ENCODE results near the gene RALY.

The RALY gene

DNA sequence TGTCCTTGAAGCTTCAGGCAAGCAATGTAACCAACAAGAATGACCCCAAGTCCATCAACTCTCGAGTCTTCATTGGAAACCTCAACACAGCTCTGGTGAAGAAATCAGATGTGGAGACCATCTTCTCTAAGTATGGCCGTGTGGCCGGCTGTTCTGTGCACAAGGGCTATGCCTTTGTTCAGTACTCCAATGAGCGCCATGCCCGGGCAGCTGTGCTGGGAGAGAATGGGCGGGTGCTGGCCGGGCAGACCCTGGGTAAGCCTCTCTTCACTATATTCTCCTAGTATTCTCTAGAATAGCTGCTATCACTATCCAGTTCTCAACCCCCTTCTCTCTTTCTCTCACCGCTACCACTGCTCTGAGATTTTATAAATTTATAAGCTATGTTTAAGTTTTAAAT, 78.4 kb downstream of the RALY start:
- H3K27ac ChIP-seq: no peak overlapping the region
- TF ChIP-seq, protein P1, sequence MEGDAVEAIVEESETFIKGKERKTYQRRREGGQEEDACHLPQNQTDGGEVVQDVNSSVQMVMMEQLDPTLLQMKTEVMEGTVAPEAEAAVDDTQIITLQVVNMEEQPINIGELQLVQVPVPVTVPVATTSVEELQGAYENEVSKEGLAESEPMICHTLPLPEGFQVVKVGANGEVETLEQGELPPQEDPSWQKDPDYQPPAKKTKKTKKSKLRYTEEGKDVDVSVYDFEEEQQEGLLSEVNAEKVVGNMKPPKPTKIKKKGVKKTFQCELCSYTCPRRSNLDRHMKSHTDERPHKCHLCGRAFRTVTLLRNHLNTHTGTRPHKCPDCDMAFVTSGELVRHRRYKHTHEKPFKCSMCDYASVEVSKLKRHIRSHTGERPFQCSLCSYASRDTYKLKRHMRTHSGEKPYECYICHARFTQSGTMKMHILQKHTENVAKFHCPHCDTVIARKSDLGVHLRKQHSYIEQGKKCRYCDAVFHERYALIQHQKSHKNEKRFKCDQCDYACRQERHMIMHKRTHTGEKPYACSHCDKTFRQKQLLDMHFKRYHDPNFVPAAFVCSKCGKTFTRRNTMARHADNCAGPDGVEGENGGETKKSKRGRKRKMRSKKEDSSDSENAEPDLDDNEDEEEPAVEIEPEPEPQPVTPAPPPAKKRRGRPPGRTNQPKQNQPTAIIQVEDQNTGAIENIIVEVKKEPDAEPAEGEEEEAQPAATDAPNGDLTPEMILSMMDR (conservative IDR thresholded peaks at IDR 0.05): no peak

DNA sequence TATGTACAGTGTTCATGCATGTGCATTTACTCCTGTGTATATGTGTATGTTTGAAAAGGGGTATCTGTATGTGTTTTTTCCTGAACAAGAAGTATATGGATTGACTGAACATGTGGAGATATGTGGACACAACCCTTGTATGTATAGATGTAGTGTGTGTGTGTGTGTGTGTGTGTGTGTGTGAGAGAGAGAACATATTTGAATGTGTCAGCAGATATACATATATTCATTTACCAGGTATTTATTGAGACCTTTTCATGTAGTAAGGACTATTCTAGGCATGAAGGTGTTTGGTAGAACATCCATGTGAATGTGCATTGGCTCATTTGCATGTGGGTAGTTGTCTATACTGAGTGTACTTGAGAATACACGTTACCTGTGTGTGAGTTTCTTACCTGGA, 79.1 kb downstream of the RALY start:
- TF ChIP-seq, protein P1 (conservative IDR thresholded peaks at IDR 0.05): no peak
- H3K27ac ChIP-seq: no peak overlapping the region

DNA sequence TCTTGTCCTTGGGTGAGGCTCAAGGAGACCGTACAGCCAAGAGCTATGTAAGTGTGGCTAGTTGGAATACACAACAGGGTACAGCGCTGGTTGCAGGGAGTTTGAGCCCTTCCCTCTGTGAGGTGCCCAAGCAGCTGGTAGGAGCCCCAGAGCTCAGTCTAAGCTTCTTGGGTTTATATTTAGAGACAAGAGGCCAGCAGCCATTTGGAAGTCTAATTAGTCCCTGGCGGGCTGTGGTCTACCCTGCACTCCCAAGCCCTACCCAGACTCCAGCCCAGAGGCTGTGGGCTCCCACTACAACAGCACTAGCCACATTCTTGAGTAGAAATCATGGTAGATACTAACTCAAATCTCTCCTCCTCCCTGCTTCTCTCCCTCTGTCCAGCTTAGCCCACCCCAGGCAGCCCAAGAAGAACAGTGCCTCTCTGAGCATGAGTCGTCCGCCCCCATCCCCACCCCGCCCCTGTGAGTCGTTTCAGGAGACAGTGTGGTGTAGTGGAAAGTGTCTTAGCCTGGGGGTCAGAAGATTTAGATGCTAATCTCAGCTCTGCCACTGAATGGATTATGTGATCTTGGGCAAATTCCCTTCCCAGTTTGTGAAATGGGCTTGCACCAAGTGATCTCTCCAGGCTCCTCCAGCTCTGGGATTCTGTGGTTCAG, 80.5 kb downstream of the RALY start:
- H3K27ac ChIP-seq: no peak overlapping the region
- TF ChIP-seq, protein P1 (conservative IDR thresholded peaks at IDR 0.05): no peak

DNA sequence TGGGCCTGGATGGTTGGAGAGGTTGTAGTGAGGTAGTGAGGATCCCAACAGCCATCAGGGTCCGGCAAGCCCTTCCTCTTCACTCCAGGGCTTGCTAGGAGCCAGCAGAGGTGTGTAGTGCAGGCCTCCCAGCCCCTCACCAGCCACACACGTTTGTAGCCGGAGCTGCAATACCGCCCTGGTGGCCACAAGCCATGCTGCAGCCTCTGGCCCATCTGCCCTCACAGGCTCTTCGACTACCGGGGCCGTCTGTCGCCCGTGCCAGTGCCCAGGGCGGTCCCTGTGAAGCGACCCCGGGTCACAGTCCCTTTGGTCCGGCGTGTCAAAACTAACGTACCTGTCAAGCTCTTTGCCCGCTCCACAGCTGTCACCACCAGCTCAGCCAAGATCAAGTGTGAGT, 81.9 kb downstream of the RALY start:
- no peak overlapping the region for H3K27ac ChIP-seq
- TF ChIP-seq, protein P1 (conservative IDR thresholded peaks at IDR 0.05): no peak; the same call in 1 of the 2 replicates

DNA sequence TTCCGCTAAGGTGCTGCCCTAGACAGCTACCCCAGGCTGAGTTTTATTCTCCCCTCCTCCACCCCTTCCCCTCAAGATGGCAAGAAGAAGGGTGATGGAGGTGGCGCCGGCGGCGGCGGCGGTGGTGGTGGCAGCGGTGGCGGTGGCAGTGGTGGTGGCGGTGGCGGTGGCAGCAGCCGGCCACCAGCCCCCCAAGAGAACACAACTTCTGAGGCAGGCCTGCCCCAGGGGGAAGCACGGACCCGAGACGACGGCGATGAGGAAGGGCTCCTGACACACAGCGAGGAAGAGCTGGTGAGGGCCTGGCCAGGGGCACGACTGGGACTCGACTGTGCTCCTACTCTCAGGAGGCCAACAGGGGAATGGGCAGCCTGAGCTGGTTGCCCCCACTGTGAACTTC, 83.2 kb downstream of the RALY start:
- TF ChIP-seq, protein P1 (conservative IDR thresholded peaks at IDR 0.05): no peak

DNA sequence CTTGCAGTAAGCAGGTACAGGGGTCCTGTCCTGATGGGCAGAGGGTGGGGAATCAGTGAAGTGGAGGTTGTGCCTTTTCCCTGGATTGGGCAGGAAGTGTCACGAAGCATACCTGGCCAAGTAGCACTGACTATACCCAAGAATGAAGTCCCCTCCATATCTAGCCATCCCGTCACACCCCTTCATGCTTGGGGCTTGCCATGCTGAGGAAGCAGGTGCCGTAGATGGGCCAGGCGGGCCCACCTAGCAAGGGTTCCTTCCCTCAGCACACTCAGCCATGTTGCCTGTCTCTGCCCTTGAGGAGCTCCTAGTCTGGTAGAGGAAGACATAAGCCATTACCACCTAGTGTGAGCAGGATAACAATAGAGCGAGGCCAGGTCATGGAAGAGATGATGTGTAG, 84.8 kb downstream of the RALY start:
- TF ChIP-seq, protein P1 (conservative IDR thresholded peaks at IDR 0.05): no peak
- no peak overlapping the region for H3K27ac ChIP-seq

More for the DNA sequence above, 83.2 kb downstream of the RALY start:
- no peak overlapping the region for H3K27ac ChIP-seq

DNA sequence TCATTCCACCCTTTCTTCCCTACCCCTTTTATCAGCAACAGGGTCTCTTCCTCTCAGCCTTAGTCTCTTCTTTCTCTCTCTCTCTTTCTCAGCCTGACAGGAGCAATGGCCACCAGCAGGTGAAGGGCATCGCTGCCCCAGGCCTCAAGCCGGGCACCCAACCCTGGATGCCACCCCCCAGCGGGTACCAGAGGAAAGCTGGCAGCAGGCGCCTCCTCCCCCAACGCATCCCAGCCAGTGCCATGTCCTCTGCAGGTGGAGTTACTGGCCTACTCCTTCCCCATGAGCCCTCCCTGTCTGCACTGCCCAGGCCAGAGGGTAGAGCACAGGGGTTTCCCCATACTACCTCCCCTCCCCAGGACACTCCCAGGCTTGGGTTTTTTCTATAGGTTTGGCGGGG, 86.1 kb downstream of the RALY start:
- TF ChIP-seq, protein P1 (conservative IDR thresholded peaks at IDR 0.05): no peak
- no peak overlapping the region for H3K27ac ChIP-seq
